Stimulated activated CD8-positive, alpha-beta memory T cell treated with anti-CD3 and anti-CD28 coated beads, Interleukin-15, amount 100 ng/mL, for 1 hour (primary cell): ENCODE measurements around the gene PRRG4.
"Not testable (repeated sequence)": the region's sequence is repeated elsewhere in the genome, so short reads cannot be mapped to it uniquely, and the experiment has no call there.

Experiments used
- DNase-seq: peaks from one replicate; pipeline ENCODE4 v3.0.0-alpha.2; 2020; ENCODE audit warnings: low read depth

The PRRG4 gene

GRCh38 chr11:32830796-32831195 lies 1.1 kb downstream of the PRRG4 start:
- DNase-seq: no peak

- DNase-seq: no peak
Observed at GRCh38 chr11:32831221-32831620, 1.5 kb downstream of the PRRG4 start.

GRCh38 chr11:32833921-32834320 lies 4.2 kb downstream of the PRRG4 start:
- no peak for DNase-seq

- DNase-seq: no peak
Observed at GRCh38 chr11:32836946-32837345, 7.2 kb downstream of the PRRG4 start.

DNA sequence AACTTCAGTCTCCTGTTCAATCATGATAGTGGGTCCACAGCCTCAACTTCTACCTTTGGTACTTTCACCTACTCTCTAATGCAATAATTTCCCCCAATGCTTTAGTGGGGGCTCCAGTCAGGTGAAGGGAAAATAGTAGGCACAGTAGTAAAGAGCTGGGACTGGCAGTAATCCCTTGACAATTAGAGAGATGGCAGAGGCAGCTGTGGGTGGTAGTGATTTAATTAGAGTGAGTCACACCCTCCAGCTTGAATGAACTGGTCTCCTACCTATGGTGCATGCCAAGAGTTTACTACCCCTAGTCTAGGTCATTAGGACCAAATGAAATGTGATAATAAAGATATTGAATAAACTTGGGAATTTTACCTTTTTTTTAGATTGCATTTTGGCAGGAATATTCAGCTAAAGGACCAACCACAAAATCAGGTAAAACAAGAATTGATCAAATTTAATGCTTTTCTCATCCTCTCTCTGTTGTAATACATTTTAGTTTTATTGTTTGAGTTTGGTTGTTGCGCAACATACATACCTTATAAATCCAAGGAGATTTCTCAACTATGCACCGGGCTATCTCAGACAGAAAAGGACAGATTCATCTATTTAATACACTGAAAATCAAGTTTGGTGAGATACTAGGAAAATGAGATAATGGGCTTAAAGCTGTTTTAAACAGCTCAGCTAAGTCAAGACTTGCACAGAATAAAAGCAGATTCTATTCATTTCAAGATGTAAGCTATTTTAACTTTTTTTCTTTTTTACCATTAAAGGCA lies 9.0 kb downstream of the PRRG4 start:
- no peak for DNase-seq

- DNase-seq: no peak
Observed at GRCh38 chr11:32839308-32839707, 9.6 kb downstream of the PRRG4 start.

DNA sequence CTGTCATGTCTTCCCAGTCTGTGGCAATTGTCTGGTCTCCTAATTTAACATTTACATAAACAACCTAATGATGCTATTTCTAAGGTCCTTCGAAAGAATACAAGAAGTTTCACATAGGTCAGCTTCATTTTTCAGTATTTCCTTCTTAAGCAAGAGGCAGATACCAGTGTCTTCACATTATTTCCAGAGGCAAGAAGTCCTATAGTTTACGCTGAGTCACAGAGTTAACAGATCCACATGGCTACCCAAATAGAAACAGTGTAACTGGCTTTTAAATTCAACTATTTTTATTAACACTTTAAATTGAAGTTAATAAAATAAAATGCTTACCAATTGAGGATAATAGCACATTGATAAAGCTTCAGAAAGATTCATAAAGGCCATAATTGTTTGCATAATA lies 10.9 kb downstream of the PRRG4 start:
- DNase-seq: no peak

- no peak for DNase-seq
Observed at GRCh38 chr11:32843544-32843943, 13.8 kb downstream of the PRRG4 start.

DNA sequence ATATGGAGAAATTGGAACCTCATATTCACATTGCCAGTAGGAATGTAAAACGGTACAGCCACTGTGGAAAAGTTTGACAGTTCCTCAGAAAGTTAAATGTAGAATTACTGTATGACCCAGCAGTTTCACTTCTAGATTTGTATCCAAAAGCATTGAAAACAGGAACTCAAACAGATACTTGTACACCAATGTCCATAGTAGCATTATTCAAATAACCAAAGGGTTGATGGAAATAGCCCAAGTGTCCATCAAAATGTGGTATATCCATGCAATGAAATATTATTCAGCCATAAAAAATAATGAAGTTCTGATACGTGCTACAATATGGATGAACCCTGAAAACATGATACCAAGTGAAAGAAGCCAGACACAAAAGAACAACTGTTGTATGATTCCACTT lies 17.8 kb downstream of the PRRG4 start:
- no peak for DNase-seq

DNA sequence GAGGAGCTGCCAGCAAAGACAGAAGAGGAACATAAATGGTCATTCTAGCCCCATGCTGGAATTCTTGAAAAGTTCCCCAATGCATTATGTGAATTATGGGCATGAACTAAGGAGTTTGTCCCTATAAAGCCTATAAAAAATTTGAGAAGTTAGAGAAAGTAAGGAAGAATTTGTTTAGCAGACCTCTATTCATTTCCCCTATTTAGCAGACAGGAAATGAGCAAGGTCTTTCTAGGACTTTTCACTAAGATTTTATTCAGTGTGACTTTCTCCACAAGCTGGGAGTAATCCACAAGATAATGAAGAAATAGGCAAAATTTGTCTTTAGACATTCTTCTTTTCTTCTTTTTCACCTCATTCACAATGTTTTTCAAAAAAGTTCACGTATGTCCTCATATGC lies 20.0 kb downstream of the PRRG4 start:
- DNase-seq: no peak

GRCh38 chr11:32851251-32851650 lies 21.5 kb downstream of the PRRG4 start:
- DNase-seq: no peak

- no peak for DNase-seq
Observed at GRCh38 chr11:32852207-32852606, 22.5 kb downstream of the PRRG4 start.

- DNase-seq: no peak
Observed at GRCh38 chr11:32855601-32856000, 25.9 kb downstream of the PRRG4 start.

DNA sequence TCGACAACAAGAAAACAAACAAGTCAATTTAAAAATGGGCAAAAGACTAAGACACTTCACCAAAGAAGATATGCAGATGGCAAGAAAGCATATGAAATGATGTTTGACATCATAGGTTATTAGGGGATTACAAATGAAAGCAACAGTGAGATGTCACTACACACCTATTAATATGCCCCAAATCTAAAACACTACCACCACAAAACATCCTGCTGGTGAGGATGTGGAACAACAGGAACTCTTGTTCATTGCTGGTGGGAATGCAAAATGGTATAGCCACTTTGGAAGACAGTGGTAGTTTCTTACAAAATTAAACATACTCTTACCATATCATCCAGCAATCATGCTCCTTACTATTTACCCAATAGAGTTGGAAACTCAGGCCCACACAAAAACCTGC lies 29.0 kb downstream of the PRRG4 start:
- DNase-seq: no peak

- no peak for DNase-seq
Observed at GRCh38 chr11:32861850-32862577, 32.3 kb downstream of the PRRG4 start.

GRCh38 chr11:32864555-32864954 lies 34.8 kb downstream of the PRRG4 start:
- no peak for DNase-seq

DNA sequence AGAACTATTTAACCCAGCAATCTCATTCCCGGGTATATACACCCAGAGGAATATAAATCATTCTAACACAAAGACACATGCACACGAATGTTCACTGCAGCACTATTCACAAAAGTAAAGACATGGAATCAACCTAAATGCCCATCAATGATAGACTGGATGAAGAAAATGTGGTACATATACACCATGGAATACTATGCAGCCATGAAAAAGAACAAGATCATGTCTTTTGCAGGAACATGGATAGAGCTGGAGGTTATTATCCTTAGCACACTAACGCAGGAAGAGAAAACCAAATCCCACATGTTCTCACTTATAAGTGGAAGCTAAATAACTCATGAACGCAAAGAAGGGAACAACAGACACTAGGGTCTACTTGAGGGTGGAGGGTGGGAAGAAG lies 39.0 kb downstream of the PRRG4 start:
- DNase-seq: not testable (repeated sequence)

DNA sequence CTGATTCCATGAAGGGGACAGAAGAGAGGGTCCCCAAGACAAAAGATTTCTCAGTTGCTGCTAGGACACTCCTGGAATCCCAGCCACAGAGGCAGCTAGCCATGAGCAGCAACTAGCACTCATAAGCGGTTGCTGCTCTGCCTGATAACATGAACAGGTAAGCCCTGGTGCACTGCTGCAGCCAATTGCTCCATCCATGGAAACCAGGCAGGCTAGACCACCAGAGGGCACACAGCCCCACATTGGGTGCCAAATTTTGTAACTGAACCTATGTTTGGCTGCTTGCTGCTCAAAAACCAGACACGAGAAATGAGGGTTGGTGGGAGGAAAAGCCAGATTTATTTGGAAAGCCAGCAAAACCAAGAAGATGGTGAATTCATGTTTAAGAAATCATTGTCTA lies 40.9 kb downstream of the PRRG4 start:
- no peak for DNase-seq

DNA sequence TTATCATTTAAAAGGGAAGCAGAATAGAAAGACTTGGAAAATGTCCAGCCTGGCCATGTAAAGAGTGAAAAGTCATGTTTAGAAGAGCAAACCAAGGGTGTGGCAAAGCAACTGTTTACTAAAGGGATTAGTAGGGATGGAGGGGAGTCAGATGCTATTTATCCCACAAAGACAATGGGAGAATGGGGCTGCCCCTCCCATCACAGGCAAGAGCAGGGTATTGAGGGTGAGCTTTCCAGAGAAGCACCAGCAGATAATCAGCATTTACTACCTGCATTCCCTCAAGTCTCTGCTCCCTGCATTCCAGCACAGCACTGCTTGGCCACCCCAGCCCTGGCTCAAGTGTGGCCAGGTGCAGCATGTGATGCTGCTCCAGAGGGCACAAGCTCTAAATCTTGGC lies 44.4 kb downstream of the PRRG4 start:
- no peak for DNase-seq

DNA sequence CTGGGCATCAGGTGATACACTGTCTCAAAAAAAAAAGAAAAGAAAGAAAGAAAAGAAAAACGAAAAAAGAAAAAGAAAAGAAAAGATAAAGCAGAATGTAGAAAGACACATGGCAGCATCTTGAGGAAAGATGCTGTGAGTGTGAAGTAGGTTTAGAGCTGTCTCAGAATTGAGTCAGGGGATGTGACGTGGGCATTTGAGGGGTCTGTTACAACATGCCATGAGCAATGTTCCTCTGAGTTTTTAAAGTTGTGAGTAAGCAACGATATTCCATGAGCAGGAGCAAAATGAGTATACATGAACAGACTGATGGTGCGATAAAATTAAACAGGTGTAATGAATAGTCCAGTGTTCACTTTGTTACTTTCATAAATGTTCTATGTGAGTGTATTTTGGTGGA lies 51.6 kb downstream of the PRRG4 start:
- no peak for DNase-seq

GRCh38 chr11:32883421-32883820 lies 53.7 kb downstream of the PRRG4 start:
- DNase-seq: no peak

DNA sequence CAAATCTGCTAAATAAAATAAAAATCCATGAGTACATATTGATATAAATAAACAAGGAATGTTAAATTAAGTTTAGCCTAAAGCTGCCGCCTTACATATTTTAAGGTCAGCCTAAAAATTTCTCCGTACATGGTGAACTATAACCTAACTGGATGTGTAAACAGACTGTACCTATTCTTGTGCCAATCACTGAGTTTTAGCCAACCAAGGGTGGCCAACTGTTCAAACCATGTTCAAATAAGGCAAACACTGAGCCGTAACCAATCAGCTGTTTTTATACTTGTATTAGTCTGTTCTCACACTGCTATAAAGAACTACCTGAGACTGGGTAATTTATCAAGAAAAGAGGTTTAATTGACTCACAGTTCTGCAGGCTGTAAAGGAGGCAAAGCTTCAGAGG lies 54.3 kb downstream of the PRRG4 start:
- DNase-seq: no peak

DNA sequence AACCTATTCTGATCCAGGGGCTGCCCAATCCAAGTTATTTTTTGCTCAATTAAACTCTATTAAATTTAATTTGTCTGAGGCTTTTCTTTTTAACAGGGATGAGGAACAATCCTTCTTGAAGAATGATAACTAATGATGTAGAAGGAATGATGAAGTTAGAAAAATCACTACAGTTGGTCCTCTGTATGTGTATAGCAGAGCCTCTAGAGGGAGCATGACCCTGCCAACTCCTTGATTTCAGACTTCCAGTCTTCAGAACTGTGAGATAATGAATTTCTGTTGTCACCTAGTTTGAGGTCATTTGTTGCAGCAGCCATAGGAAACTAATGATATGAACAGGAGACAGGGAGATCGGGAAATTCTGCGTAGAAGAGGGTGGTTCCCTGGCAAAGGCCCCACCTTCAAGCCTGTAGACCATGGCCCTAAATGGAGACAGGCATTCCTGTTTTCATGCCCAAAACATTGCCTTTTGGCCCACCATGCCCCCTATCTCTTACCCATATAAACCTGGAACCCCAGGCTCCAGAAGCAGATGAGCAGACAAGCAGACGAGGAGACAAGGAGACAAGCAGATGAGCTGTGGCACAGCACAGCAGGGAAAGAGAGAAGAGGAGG lies 55.1 kb downstream of the PRRG4 start:
- DNase-seq: no peak
